PC-9 (cell line): ENCODE results near the gene MAZ.

Source experiments
- CTCF ChIP-seq: fragments of 200-600 bp; sonication (generic); conservative IDR thresholded peaks from 2 replicates; pipeline ENCODE4 v1.6.1; 2017; ENCODE audit warnings: mixed run types, antibody characterized with exemption, mild to moderate bottlenecking, moderate library complexity
- EZH2 ChIP-seq: fragments of 200-600 bp; sonication (generic); IDR thresholded peaks from 2 replicates; pipeline ENCODE4 v1.8.0; 2017; ENCODE audit warnings: antibody characterized with exemption, low read depth

GRCh38 chr16:29860218-29860617 is 53.9 kb downstream of the MAZ start:
- TF ChIP-seq CTCF: no peak
- no peak for TF ChIP-seq EZH2
